HL-60 (cell line): ENCODE measurements around the gene MACROD2.

Experiments used
- SPI1 ChIP-seq: IDR thresholded peaks from 2 replicates; pipeline ENCODE4 v1.6.1; 2012; ENCODE audit warnings: low read depth, mild to moderate bottlenecking, borderline replicate concordance
- TF ChIP-seq, protein P1 (sequence below): IDR thresholded peaks from one replicate; pipeline ENCODE4 v1.5.1; 2011; ENCODE audit warnings: low read length, control low read depth, inconsistent platforms; ENCODE audit not compliant: insufficient read depth

DNA sequence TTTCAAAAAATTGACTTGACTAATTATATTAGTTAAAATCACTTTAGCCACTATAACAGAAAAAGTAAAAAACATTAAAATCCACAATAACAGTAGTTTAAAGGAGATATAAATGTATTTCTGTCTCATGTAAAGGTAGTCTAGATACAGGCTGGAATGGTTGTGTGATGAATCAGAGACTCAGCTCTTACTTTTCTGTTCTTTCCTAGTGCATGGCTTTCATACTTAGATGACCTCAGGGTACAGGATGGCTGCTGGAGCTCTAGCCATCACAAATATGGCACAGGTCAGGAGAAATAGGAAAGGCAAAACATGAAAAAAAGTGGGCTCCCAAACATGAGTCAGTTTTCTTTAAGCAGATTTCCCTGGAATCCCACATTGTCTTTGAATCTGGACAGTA, 499.8 kb downstream of the MACROD2 start:
- TF ChIP-seq, protein P1, sequence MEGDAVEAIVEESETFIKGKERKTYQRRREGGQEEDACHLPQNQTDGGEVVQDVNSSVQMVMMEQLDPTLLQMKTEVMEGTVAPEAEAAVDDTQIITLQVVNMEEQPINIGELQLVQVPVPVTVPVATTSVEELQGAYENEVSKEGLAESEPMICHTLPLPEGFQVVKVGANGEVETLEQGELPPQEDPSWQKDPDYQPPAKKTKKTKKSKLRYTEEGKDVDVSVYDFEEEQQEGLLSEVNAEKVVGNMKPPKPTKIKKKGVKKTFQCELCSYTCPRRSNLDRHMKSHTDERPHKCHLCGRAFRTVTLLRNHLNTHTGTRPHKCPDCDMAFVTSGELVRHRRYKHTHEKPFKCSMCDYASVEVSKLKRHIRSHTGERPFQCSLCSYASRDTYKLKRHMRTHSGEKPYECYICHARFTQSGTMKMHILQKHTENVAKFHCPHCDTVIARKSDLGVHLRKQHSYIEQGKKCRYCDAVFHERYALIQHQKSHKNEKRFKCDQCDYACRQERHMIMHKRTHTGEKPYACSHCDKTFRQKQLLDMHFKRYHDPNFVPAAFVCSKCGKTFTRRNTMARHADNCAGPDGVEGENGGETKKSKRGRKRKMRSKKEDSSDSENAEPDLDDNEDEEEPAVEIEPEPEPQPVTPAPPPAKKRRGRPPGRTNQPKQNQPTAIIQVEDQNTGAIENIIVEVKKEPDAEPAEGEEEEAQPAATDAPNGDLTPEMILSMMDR: no peak
- TF ChIP-seq SPI1: no peak
